Mesenchymal stem cell (in vitro differentiated cells and primary cell): Measurements from ENCODE around the gene CDNF.
A peak's percentile ranks its signal among the peaks of the same experiment; 100 is the strongest.

Source experiments
- DNase-seq: peaks from one replicate; pipeline ENCODE4 v3.0.0-alpha.2; 2013
- H2AFZ ChIP-seq: one replicate; pipeline ENCODE4 v1.6.1; 2013; ENCODE audit warnings: low read depth, mild to moderate bottlenecking, control low read depth, inconsistent platforms, low read length, moderate library complexity
- H2AK5ac ChIP-seq: 2 replicates; pipeline ENCODE4 v1.6.1; 2013; ENCODE audit warnings: low read length, moderate library complexity, mild to moderate bottlenecking, inconsistent platforms; ENCODE audit not compliant: severe bottlenecking
- H2BK120ac ChIP-seq: one replicate; pipeline ENCODE4 v1.6.1; 2013; ENCODE audit warnings: low read depth, mild to moderate bottlenecking, inconsistent platforms, low read length, moderate library complexity
- H2BK12ac ChIP-seq, 2 experiments: one replicate each; pipeline ENCODE4 v1.6.1; 2013; ENCODE audit warnings: inconsistent platforms in 2 of 2, low read length in 2 of 2, mild to moderate bottlenecking in 2 of 2, moderate library complexity in 2 of 2, control low read depth in 1 of 2
- H2BK15ac ChIP-seq: one replicate; pipeline ENCODE4 v1.6.1; 2013; ENCODE audit warnings: mild to moderate bottlenecking, low read depth, inconsistent platforms; ENCODE audit not compliant: poor library complexity, severe bottlenecking
- H2BK5ac ChIP-seq: 2 replicates; pipeline ENCODE4 v1.6.1; 2013; ENCODE audit warnings: low read depth, mild to moderate bottlenecking, low read length, control low read depth, inconsistent platforms; ENCODE audit not compliant: poor library complexity, severe bottlenecking
- H3K14ac ChIP-seq, 2 experiments: one replicate each; pipeline ENCODE4 v1.6.1; 2013; ENCODE audit warnings: inconsistent platforms in 2 of 2, low read length in 2 of 2, control low read depth in 1 of 2, mild to moderate bottlenecking in 1 of 2, moderate library complexity in 1 of 2
- H3K18ac ChIP-seq, 2 experiments: one replicate each; pipeline ENCODE4 v1.6.1; 2013; ENCODE audit warnings: inconsistent platforms in 2 of 2, low read length in 2 of 2, control low read depth in 1 of 2, low read depth in 1 of 2, mild to moderate bottlenecking in 1 of 2
- H3K23ac ChIP-seq, 2 experiments: one replicate each; pipeline ENCODE4 v1.6.1; 2013; ENCODE audit warnings: inconsistent platforms in 2 of 2, low read length in 2 of 2, mild to moderate bottlenecking in 2 of 2, moderate library complexity in 2 of 2, control low read depth in 1 of 2
- H3K27ac ChIP-seq: 2 replicates; pipeline ENCODE4 v1.5.1; 2013; ENCODE audit warnings: mild to moderate bottlenecking, moderate library complexity, low read length, control low read depth, inconsistent platforms; ENCODE audit not compliant: poor library complexity, severe bottlenecking
- H3K27me3 ChIP-seq, 2 experiments: 2 replicates each; pipeline versions ENCODE4 v1.6.1 to v1.7.0; 2013; ENCODE audit warnings: low read length in 2 of 2, mild to moderate bottlenecking in 2 of 2, moderate library complexity in 2 of 2, control low read depth in 1 of 2, inconsistent platforms in 1 of 2; ENCODE audit not compliant: control insufficient read depth in 1 of 2, insufficient read depth in 1 of 2
- H3K36me3 ChIP-seq, 2 experiments: 2 replicates each; pipeline versions ENCODE4 v1.6.1 to v1.7.0; 2013; ENCODE audit warnings: low read length in 2 of 2, control low read depth in 1 of 2, inconsistent platforms in 1 of 2, low read depth in 1 of 2, mild to moderate bottlenecking in 1 of 2; ENCODE audit not compliant: insufficient read depth in 2 of 2, control insufficient read depth in 1 of 2
- H3K4ac ChIP-seq, 2 experiments: one replicate each; pipeline ENCODE4 v1.6.1; 2013; ENCODE audit warnings: inconsistent platforms in 2 of 2, low read length in 2 of 2, mild to moderate bottlenecking in 2 of 2, moderate library complexity in 2 of 2, control low read depth in 1 of 2, low read depth in 1 of 2
- H3K4me1 ChIP-seq: 2 replicates; pipeline ENCODE4 v1.6.1; 2013; ENCODE audit warnings: low read depth, low read length, control low read depth; ENCODE audit not compliant: control insufficient read depth, insufficient read depth
- H3K4me2 ChIP-seq: 2 replicates; pipeline ENCODE4 v1.6.1; 2013; ENCODE audit warnings: low read length, mild to moderate bottlenecking, inconsistent platforms; ENCODE audit not compliant: poor library complexity, severe bottlenecking
- H3K4me3 ChIP-seq, 2 experiments: 2 replicates each; pipeline versions ENCODE4 v1.5.1 to v1.7.0; 2013; ENCODE audit warnings: low read length in 2 of 2, mild to moderate bottlenecking in 2 of 2, control low read depth in 1 of 2, low read depth in 1 of 2; ENCODE audit not compliant: insufficient read depth in 1 of 2
- H3K79me1 ChIP-seq: replicated peaks from 2 replicates; pipeline ENCODE4 v1.6.1; 2013; ENCODE audit warnings: mild to moderate bottlenecking, control low read depth, low read length, inconsistent platforms; ENCODE audit not compliant: poor library complexity, severe bottlenecking
- H3K9ac ChIP-seq: 2 replicates; pipeline ENCODE4 v1.7.0; 2013; ENCODE audit warnings: mild to moderate bottlenecking, low read length, moderate library complexity
- H3K9me3 ChIP-seq: 2 replicates; pipeline ENCODE4 v1.7.0; 2013; ENCODE audit warnings: mild to moderate bottlenecking, low read length; ENCODE audit not compliant: control insufficient read depth
- H4K8ac ChIP-seq: one replicate; pipeline ENCODE4 v1.6.1; 2013; ENCODE audit warnings: inconsistent platforms, mild to moderate bottlenecking, low read length, moderate library complexity
- H4K91ac ChIP-seq: one replicate; pipeline ENCODE4 v1.6.1; 2013; ENCODE audit warnings: mild to moderate bottlenecking, low read length, inconsistent platforms
- WGBS: methylation state at CpG from one replicate; pipeline ENCODE4 v1.1.7; 2013; ENCODE audit warnings: mixed read lengths; 5-methylcytosine and 5-hydroxymethylcytosine counted together

Gene CDNF

GRCh38 chr10:14860791-14861190 is 23.0 kb upstream of the CDNF start:
- Histone ChIP-seq H3K36me3 (peaks cover 18 to 65% of the 10 kb centered on the region in 2 experiments), H3K27me3 (no peaks in the 10 kb centered on the region), H2BK120ac (no peak overlapping the region), H3K4me1 (no peaks in the 10 kb centered on the region), H3K9ac (no peak overlapping the region), H3K79me1 (peaks cover 9% of the 10 kb centered on the region), H4K8ac (no peak overlapping the region), H3K18ac (no peak overlapping the region), H3K4me2 (no peak overlapping the region), H2BK5ac (no peak overlapping the region), H3K14ac (no peak overlapping the region), H2BK12ac (no peak overlapping the region), H2AK5ac (no peak overlapping the region), H3K4ac (no peak overlapping the region), H3K4me3 (no peak overlapping the region), H4K91ac (no peak overlapping the region), H2AFZ (no peak overlapping the region), H3K23ac (no peak overlapping the region), H3K27ac (no peak overlapping the region), H2BK15ac (no peak overlapping the region), H3K9me3 (no peaks in the 10 kb centered on the region)
- 93% methylated on average over 1 of the region's 1 CpG for WGBS
- no peak for DNase-seq

- no peak overlapping the region for H2AK5ac ChIP-seq
- no peak overlapping the region for H2BK120ac ChIP-seq
- no peak overlapping the region for H3K4ac ChIP-seq
- no peak overlapping the region for H2BK5ac ChIP-seq
- no peak overlapping the region for H2BK15ac ChIP-seq
- H3K36me3 ChIP-seq: peaks cover 18 to 70% of the 10 kb centered on the region in 2 experiments
- DNase-seq: no peak
- H3K27ac ChIP-seq: no peak overlapping the region
- H3K18ac ChIP-seq: no peak overlapping the region
- H4K91ac ChIP-seq: no peak overlapping the region
- no peaks in the 10 kb centered on the region for H3K4me1 ChIP-seq
- H2BK12ac ChIP-seq: no peak overlapping the region
- H3K14ac ChIP-seq: no peak overlapping the region
- no peak overlapping the region for H3K23ac ChIP-seq
- no peak overlapping the region for H3K4me3 ChIP-seq
- peak overlapping the region; percentile 30 for H3K9ac ChIP-seq
- no peak overlapping the region for H4K8ac ChIP-seq
- no peak overlapping the region for H3K4me2 ChIP-seq
- no peak overlapping the region for H2AFZ ChIP-seq
- H3K9me3 ChIP-seq: no peaks in the 10 kb centered on the region
- H3K27me3 ChIP-seq: no peaks in the 10 kb centered on the region
- H3K79me1 ChIP-seq: peaks cover 9% of the 10 kb centered on the region
These were observed 21.9 kb upstream of the CDNF start for GRCh38 chr10:14859775-14860174.

GRCh38 chr10:14859043-14859442 is 21.2 kb upstream of the CDNF start:
- DNase-seq: no peak
- H2BK15ac ChIP-seq: no peak overlapping the region
- H2BK5ac ChIP-seq: no peak overlapping the region
- no peaks in the 10 kb centered on the region for H3K9me3 ChIP-seq
- H3K23ac ChIP-seq: no peak overlapping the region
- H2BK12ac ChIP-seq: no peak overlapping the region
- H2AFZ ChIP-seq: no peak overlapping the region
- H3K4ac ChIP-seq: no peak overlapping the region
- peak overlapping the region; percentile 30 for H3K9ac ChIP-seq
- H2BK120ac ChIP-seq: no peak overlapping the region
- H4K8ac ChIP-seq: no peak overlapping the region
- no peak overlapping the region for H3K4me3 ChIP-seq
- no peak overlapping the region for H4K91ac ChIP-seq
- H3K4me2 ChIP-seq: no peak overlapping the region
- H3K27me3 ChIP-seq: no peaks in the 10 kb centered on the region
- no peak overlapping the region for H2AK5ac ChIP-seq
- H3K36me3 ChIP-seq: peaks cover 18 to 74% of the 10 kb centered on the region in 2 experiments
- H3K14ac ChIP-seq: no peak overlapping the region
- no peak overlapping the region for H3K27ac ChIP-seq
- WGBS: 98% methylated on average over 5 of the region's 5 CpGs
- no peaks in the 10 kb centered on the region for H3K4me1 ChIP-seq
- no peak overlapping the region for H3K18ac ChIP-seq
- peaks cover 9% of the 10 kb centered on the region for H3K79me1 ChIP-seq

GRCh38 chr10:14858338-14858960 is 20.6 kb upstream of the CDNF start:
- Histone ChIP-seq H3K4me2 (no peak overlapping the region), H2AK5ac (no peak overlapping the region), H3K36me3 (peaks cover 18 to 73% of the 10 kb centered on the region in 2 experiments), H3K4me3 (no peak overlapping the region), H3K23ac (no peak overlapping the region), H3K4ac (no peak overlapping the region), H3K9me3 (no peaks in the 10 kb centered on the region), H3K18ac (no peak overlapping the region), H2BK12ac (no peak overlapping the region), H2BK15ac (no peak overlapping the region), H4K91ac (no peak overlapping the region), H3K14ac (no peak overlapping the region), H4K8ac (no peak overlapping the region), H3K79me1 (peaks cover 4% of the 10 kb centered on the region), H2BK5ac (no peak overlapping the region), H3K27me3 (no peaks in the 10 kb centered on the region), H3K9ac (no peak overlapping the region), H2BK120ac (no peak overlapping the region), H3K27ac (no peak overlapping the region), H3K4me1 (no peaks in the 10 kb centered on the region), H2AFZ (no peak overlapping the region)
- no peak for DNase-seq
- WGBS: 96% methylated on average over 3 of the region's 6 CpGs
